Measurements from ENCODE around the gene RGS7. TPM values are rescaled to one million over a fixed set of nuclear protein-coding genes. Genes with fewer than 3 reads are reported as not detected.

The RGS7 gene
- polyA plus RNA-seq (2013, experiment 1 of 2) = 0.90 TPM
- polyA plus RNA-seq (2013, experiment 2 of 2) = 1.2 TPM

DNA sequence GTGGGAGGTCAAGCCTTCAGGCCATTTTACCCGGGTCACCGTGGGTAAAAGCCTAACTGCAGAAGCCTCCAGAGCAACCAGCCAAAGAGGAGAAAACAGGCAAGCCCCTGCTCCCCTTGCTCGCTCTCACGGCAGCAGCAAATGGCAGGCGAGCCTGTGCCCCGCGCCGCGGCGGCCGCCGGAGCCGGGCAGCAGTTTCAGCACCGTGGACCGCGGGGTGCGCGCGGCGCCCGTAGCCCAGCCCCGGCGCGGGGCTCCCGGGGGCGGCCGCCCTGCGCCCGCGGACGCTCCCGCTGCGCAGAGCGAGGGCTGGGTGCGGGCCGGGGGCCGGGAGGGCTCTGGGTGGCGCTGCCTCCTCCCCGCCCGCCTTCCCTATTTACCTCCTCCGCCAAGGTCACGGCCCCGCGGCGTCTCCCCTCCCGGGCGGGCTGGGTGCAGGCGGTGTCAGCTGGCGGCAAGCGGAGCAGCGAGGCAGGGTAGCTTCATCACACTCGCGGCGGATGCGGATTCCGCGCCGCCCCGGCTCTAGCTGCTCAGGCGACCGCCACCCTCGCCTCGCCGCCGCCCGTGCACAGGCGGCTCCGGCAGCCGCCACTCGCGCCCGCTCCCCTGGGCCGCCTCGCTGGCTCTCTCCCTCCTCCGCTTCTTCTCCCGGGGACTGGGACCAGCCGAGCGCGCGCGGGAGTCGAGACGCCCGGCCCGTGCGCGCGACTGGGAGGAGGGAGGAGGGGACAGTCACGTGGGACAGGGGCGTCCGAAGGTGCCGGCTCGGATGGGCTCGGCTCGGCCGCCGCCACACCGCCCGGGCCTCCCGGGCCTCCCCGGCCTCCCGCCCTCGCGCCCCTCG is at the start of gene RGS7:
TSS of gene RGS7 (minus strand) at position 687 of the 847 bp plus-strand sequence.
- WGBS = under 1% methylated on average over 105 of the region's 105 CpGs
- Histone ChIP-seq H3K9me3 (ENCODE audit: insufficient read depth, low read depth, low read length) (no peaks in the 10 kb centered on the region), H3K27me3 (ENCODE audit: insufficient read depth, low read length) (peaks cover 53% of the 10 kb centered on the region), H3K36me3 (ENCODE audit: insufficient read depth, low read length) (no peaks in the 10 kb centered on the region), H3K4me1 (ENCODE audit: insufficient read depth, low read length) (peaks cover 6% of the 10 kb centered on the region; the same call in 1 of the 2 replicates), H3K4me3 (ENCODE audit: low read length) (peak within 1 kb of the TSS; percentile 71), H3K27ac (ENCODE audit: low read depth, low read length) (no peak within 1 kb of the TSS), H3K9ac (ENCODE audit: low read depth, low read length) (peak within 1 kb of the TSS; percentile 69)

DNA sequence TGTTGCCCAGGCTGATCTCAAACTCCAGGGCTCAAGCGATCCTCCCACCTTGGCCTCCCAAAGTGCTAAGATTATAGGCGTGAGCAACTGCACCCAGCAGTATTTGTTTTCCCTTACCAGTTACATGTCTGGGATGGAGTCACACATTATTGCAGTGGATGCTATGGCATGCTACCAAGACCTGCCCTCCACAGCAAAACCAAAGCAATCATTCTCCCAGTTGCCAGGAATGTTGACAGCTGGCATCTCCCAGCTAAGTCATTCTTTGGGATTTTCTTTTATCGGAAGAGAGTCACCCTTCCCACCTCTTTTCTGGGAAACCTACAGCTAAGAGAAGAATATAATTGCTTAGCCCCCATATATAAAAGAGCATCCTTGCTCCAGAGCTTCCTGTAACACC is 49.4 kb upstream of the RGS7 start:
- Histone ChIP-seq H3K4me3 (ENCODE audit: low read length) (no peak overlapping the region), H3K27ac (ENCODE audit: low read depth, low read length) (no peak overlapping the region), H3K9ac (ENCODE audit: low read depth, low read length) (no peak overlapping the region), H3K36me3 (ENCODE audit: insufficient read depth, low read length) (no peaks in the 10 kb centered on the region), H3K27me3 (ENCODE audit: insufficient read depth, low read length) (no peaks in the 10 kb centered on the region), H3K9me3 (ENCODE audit: insufficient read depth, low read depth, low read length) (no peaks in the 10 kb centered on the region), H3K4me1 (ENCODE audit: insufficient read depth, low read length) (no peaks in the 10 kb centered on the region)
- 97% methylated on average over 3 of the region's 3 CpGs for WGBS

DNA sequence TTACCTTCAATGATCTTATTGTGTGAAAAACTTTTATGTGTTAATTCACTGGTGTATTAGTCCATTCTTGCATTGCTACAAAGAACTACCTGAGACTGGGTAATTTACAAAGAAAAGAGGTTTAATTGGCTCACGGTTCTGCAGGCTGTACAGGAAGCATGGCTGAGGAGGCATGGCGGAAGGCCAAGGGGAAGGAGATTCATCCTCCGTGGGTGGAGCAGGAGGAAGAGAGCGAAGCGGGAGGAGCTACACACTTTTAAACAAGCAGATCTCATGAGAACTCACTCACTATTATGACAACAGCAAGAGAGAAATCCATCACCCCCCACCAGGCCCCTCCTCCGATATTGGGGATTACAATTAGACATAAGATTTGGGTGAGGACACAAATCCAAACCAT is 44.2 kb upstream of the RGS7 start:
- Histone ChIP-seq H3K9me3 (ENCODE audit: insufficient read depth, low read depth, low read length) (no peaks in the 10 kb centered on the region), H3K4me1 (ENCODE audit: insufficient read depth, low read length) (peaks cover 17% of the 10 kb centered on the region), H3K27ac (ENCODE audit: low read depth, low read length) (no peak overlapping the region), H3K9ac (ENCODE audit: low read depth, low read length) (no peak overlapping the region), H3K27me3 (ENCODE audit: insufficient read depth, low read length) (no peaks in the 10 kb centered on the region), H3K36me3 (ENCODE audit: insufficient read depth, low read length) (no peaks in the 10 kb centered on the region), H3K4me3 (ENCODE audit: low read length) (no peak overlapping the region)
- 92% methylated on average over 5 of the region's 6 CpGs for WGBS

DNA sequence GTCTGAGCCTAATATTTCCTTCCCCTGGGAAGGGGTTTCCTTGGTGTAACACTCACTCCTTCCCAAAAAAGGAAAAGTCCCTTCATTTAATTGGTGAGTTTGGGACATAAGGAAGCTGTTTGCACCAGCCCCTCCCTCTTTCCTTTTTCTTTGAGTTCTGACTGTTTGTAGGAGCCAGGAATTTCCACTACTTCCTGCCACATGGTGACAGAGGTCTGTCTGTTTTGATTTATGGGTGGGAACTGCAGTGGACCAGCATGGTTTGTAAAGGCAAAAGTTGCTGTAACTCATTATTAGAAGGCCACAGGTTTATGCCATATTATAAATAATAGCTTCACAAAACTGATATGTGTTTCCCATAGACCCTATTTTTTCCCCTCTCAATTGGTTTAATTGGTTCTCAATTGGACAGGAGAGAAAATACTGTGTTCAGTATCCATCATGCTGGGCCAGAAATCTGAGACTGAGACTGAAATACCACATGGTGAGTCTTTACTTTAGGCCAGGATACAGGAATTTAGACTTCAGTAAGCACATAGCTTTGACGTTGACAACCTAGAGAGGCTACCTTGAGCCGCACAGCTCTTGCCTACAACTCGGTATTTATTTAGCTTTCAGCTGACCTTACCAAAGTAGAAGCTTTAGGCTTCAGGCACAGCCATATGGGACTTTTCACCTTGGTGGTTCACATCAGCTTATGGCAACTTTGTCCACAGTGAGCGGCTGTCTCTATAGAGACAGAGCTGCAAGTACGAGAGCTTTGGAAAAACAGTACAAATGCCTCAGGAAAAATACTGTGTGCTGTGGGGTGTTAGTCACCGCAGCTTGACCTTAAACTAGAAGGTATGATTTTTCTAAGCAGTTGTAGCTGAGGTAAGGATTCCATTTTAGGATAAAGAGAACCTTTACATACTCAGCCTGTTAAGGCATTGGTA is 40.0 kb upstream of the RGS7 start:
- H3K27ac ChIP-seq (ENCODE audit: low read depth, low read length) = no peak overlapping the region
- H3K4me1 ChIP-seq (ENCODE audit: insufficient read depth, low read length) = peaks cover 17% of the 10 kb centered on the region
- 89% methylated on average over 6 of the region's 6 CpGs for WGBS
- H3K36me3 ChIP-seq (ENCODE audit: insufficient read depth, low read length) = no peaks in the 10 kb centered on the region
- H3K9ac ChIP-seq (ENCODE audit: low read depth, low read length) = no peak overlapping the region
- H3K27me3 ChIP-seq (ENCODE audit: insufficient read depth, low read length) = no peaks in the 10 kb centered on the region
- no peaks in the 10 kb centered on the region for H3K9me3 ChIP-seq (ENCODE audit: insufficient read depth, low read depth, low read length)
- H3K4me3 ChIP-seq (ENCODE audit: low read length) = no peak overlapping the region

DNA sequence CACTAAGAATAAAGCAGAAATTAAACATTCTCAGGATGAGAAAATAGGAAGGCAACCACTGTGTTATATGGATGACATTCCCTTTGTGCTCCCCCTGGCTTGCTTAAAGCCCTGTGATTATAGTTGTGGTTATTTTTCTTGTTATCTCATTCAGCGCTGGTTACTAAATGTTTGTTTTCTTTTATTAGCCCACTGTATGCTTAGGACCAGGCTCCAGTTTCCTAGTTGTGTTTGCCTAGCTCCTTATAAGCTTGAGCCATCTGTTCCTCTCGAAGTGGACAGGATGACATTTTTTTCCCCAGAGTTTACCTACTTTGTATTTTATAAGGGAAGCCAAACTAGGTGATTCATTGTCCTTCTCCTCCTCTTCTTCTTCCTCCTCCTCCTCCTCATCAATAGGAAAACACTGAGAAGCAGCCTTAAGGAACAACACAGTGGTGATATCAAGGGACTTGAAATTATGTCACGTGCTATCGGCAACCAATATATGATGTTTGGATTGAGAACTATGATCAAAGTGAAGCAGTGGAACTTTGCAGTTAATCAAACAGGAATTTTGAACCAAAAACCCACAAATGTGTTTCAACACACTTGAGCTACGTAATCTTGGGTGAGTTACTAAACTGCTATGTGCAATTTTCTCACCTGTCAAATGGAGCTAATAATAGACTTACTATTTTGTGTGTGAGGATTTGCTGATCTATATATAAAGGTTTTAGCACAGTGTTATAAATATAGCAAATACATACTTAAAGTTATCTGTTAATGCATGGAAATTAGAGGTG is 35.1 kb upstream of the RGS7 start:
- peaks cover 6% of the 10 kb centered on the region for H3K4me1 ChIP-seq (ENCODE audit: insufficient read depth, low read length)

DNA sequence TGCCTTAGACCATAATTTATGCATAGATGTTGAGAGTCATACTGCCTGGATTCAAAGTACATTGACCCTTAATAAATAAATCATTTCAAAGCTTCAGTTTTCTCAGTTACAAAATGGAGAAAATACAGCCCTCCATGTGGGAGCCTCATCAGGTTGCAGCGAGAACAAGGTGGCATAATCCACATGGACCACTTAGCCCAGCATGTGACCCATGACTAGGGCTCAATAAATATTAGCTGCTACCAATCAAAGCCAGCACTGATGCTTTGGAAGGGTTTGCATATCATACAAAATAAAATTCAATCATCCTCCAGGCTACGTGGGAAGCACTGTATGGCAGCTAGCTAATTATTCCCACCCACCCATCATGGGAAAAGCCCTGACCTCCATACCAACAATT is 33.5 kb upstream of the RGS7 start:
- whole genome bisulfite sequencing = 93% methylated on average over 2 of the region's 2 CpGs
- Histone ChIP-seq H3K9ac (ENCODE audit: low read depth, low read length) (no peak overlapping the region), H3K27me3 (ENCODE audit: insufficient read depth, low read length) (no peaks in the 10 kb centered on the region), H3K36me3 (ENCODE audit: insufficient read depth, low read length) (no peaks in the 10 kb centered on the region), H3K27ac (ENCODE audit: low read depth, low read length) (no peak overlapping the region), H3K4me1 (ENCODE audit: insufficient read depth, low read length) (no peaks in the 10 kb centered on the region), H3K9me3 (ENCODE audit: insufficient read depth, low read depth, low read length) (no peaks in the 10 kb centered on the region), H3K4me3 (ENCODE audit: low read length) (no peak overlapping the region)

More for the DNA sequence above, 35.1 kb upstream of the RGS7 start:
- Histone ChIP-seq H3K9me3 (ENCODE audit: insufficient read depth, low read depth, low read length) (no peaks in the 10 kb centered on the region), H3K27ac (ENCODE audit: low read depth, low read length) (no peak overlapping the region), H3K36me3 (ENCODE audit: insufficient read depth, low read length) (no peaks in the 10 kb centered on the region), H3K27me3 (ENCODE audit: insufficient read depth, low read length) (no peaks in the 10 kb centered on the region), H3K4me3 (ENCODE audit: low read length) (no peak overlapping the region), H3K9ac (ENCODE audit: low read depth, low read length) (no peak overlapping the region)
- 92% methylated on average over 5 of the region's 5 CpGs for WGBS

DNA sequence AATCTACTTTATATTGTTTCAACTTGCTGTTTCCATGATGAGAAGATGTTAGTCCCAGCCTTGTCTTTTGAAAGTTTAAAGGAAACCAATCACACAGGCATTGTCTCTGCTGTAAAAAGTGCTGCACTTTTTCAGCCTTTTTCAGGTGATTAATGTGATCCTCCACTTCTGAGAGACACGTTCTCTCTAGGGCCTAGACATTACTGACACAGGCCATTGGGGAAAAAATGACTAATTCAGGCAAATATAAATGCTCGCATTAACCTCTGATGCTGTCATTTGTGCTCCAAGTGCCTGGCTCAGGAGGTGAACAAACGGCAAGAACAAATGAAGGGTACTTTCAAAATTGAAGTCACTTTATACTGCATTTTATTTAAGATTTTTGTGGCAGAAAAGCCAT is 32.4 kb upstream of the RGS7 start:
- H3K9ac ChIP-seq (ENCODE audit: low read depth, low read length) = no peak overlapping the region
- H3K27me3 ChIP-seq (ENCODE audit: insufficient read depth, low read length) = no peaks in the 10 kb centered on the region
- WGBS = 92% methylated on average over 3 of the region's 3 CpGs
- no peak overlapping the region for H3K27ac ChIP-seq (ENCODE audit: low read depth, low read length)
- H3K36me3 ChIP-seq (ENCODE audit: insufficient read depth, low read length) = no peaks in the 10 kb centered on the region
- H3K4me1 ChIP-seq (ENCODE audit: insufficient read depth, low read length) = no peaks in the 10 kb centered on the region
- no peaks in the 10 kb centered on the region for H3K9me3 ChIP-seq (ENCODE audit: insufficient read depth, low read depth, low read length)
- no peak overlapping the region for H3K4me3 ChIP-seq (ENCODE audit: low read length)

DNA sequence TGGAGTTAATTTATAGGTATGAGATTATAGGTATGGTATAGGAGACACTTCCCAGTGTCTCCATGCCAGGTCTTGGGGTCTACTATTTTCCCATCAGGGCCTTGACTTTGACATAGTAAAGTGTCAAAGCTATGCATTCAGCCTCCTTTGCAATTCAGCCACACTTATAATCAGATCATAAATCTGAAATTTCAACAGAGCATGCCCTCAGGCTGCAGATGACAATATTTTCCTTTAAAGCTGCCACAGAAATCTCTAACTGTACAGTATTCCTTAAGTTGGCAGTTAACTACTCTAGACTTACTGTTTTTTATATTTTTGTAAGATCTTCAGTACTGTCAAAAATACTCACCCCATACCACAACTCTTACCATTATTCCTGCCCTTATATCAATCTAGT is 30.2 kb upstream of the RGS7 start:
- no peak overlapping the region for H3K27ac ChIP-seq (ENCODE audit: low read depth, low read length)

DNA sequence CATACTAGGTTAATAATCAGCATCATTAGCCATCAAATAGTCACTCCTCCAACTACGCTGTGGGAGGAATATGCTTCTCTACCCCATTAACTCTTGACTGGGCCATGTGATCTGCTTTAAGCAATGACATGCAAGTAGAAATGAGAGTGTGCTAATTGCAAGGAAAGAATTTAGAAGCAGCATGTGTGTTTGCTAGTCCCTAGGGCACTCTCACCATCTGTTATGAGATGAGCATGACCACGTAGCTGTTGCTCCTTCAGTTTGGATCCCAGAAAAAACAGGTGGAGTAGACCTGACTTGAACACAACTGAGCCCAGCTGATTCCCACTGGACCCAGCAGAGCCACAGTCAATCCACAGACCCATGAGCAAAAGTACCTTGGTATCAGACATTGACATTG is 19.7 kb upstream of the RGS7 start:
- WGBS = 94% methylated on average over 2 of the region's 2 CpGs

More for the DNA sequence above, 30.2 kb upstream of the RGS7 start:
- Histone ChIP-seq H3K9ac (ENCODE audit: low read depth, low read length) (no peak overlapping the region), H3K36me3 (ENCODE audit: insufficient read depth, low read length) (no peaks in the 10 kb centered on the region), H3K4me3 (ENCODE audit: low read length) (no peak overlapping the region), H3K9me3 (ENCODE audit: insufficient read depth, low read depth, low read length) (no peaks in the 10 kb centered on the region), H3K27me3 (ENCODE audit: insufficient read depth, low read length) (no peaks in the 10 kb centered on the region), H3K4me1 (ENCODE audit: insufficient read depth, low read length) (no peaks in the 10 kb centered on the region)

DNA sequence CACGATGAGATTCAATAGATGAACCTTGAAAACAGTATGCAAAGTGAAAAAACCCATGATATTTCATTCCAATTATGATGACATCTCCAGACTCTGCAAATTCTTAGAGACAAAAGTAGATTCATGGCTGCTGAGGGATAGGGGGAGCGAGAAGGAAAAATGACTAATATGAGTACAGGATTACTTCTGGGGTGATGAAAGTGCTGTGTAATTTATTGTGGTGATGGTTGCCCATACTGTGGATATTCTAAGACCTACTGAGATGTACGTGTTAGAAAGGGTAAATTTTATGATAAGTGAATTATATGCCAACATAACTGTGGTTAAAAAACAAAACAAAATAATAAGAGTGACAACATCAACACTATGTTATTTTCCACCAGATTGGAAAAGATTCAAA is 18.9 kb upstream of the RGS7 start:
- no peak overlapping the region for H3K4me3 ChIP-seq (ENCODE audit: low read length)
- H3K27me3 ChIP-seq (ENCODE audit: insufficient read depth, low read length) = no peaks in the 10 kb centered on the region
- WGBS = 89% methylated on average over 3 of the region's 3 CpGs
- H3K4me1 ChIP-seq (ENCODE audit: insufficient read depth, low read length) = no peaks in the 10 kb centered on the region
- no peak overlapping the region for H3K27ac ChIP-seq (ENCODE audit: low read depth, low read length)
- H3K9me3 ChIP-seq (ENCODE audit: insufficient read depth, low read depth, low read length) = no peaks in the 10 kb centered on the region
- no peak overlapping the region for H3K9ac ChIP-seq (ENCODE audit: low read depth, low read length)
- no peaks in the 10 kb centered on the region for H3K36me3 ChIP-seq (ENCODE audit: insufficient read depth, low read length)

More for the DNA sequence above, 19.7 kb upstream of the RGS7 start:
- Histone ChIP-seq H3K4me3 (ENCODE audit: low read length) (no peak overlapping the region), H3K9me3 (ENCODE audit: insufficient read depth, low read depth, low read length) (no peaks in the 10 kb centered on the region), H3K9ac (ENCODE audit: low read depth, low read length) (no peak overlapping the region), H3K27ac (ENCODE audit: low read depth, low read length) (no peak overlapping the region), H3K4me1 (ENCODE audit: insufficient read depth, low read length) (no peaks in the 10 kb centered on the region), H3K36me3 (ENCODE audit: insufficient read depth, low read length) (no peaks in the 10 kb centered on the region), H3K27me3 (ENCODE audit: insufficient read depth, low read length) (no peaks in the 10 kb centered on the region)
